K562 (cell line): ENCODE data around the gene SMAP2. TPM values are rescaled to one million over a fixed set of nuclear protein-coding genes. Genes with fewer than 3 reads are reported as not detected.

Source experiments
- ARID1B ChIP-seq: fragments of 450-650 bp; IDR thresholded peaks from 2 replicates; pipeline ENCODE4 v1.6.1; 2016; ENCODE audit warnings: antibody characterized with exemption, mild to moderate bottlenecking, inconsistent platforms
- ASH1L ChIP-seq: fragments of 450-650 bp; IDR thresholded peaks from 2 replicates; pipeline ENCODE4 v1.6.1; 2018; ENCODE audit warnings: borderline replicate concordance, mild to moderate bottlenecking, low read depth; ENCODE audit not compliant: partially characterized antibody
- BACH1 ChIP-seq: fragments of 200-800 bp; sonication (Bioruptor generic); IDR thresholded peaks from 2 replicates; pipeline ENCODE4 v1.6.1; 2016; ENCODE audit warnings: missing genetic modification characterization, missing compliant biosample characterization
- DPF2 ChIP-seq: fragments of 450-650 bp; IDR thresholded peaks from 2 replicates; pipeline ENCODE4 v1.6.1; 2016
- FOSL1 ChIP-seq: fragments of 200-800 bp; sonication (Bioruptor generic); conservative IDR thresholded peaks from 2 replicates; pipeline ENCODE4 v1.6.1; 2016; ENCODE audit warnings: missing genetic modification characterization, missing compliant biosample characterization
- GATAD2A ChIP-seq: fragments of 450-650 bp; IDR thresholded peaks from 2 replicates; pipeline ENCODE4 v1.6.1; 2017
- IRF9 ChIP-seq: fragments of 450-650 bp; IDR thresholded peaks from 2 replicates; pipeline ENCODE4 v1.6.1; 2016; ENCODE audit warnings: missing biosample characterization, missing genetic modification characterization
- KDM2B ChIP-seq: fragments of 250-450 bp; sonication (Bioruptor Pico); IDR thresholded peaks from 2 replicates; pipeline ENCODE4 v1.8.0; 2021; ENCODE audit warnings: mild to moderate bottlenecking, moderate library complexity
- NR2C1 ChIP-seq, 2 experiments: fragments of 450-650 bp; IDR thresholded peaks; 2 replicates each; pipeline ENCODE4 v1.6.1; 2017; ENCODE audit warnings: mild to moderate bottlenecking in 2 of 2, antibody characterized with exemption in 1 of 2, inconsistent platforms in 1 of 2, missing compliant biosample characterization in 1 of 2, missing genetic modification characterization in 1 of 2
- RBBP5 ChIP-seq: fragments of 200-600 bp; sonication (generic); IDR thresholded peaks from 2 replicates; pipeline ENCODE4 v1.6.1; 2012; ENCODE audit warnings: borderline replicate concordance, mild to moderate bottlenecking, low read length, control low read depth, inconsistent platforms; ENCODE audit not compliant: insufficient read depth, poor library complexity, severe bottlenecking
- RCOR1 ChIP-seq, 2 experiments: IDR thresholded peaks; 2 replicates each; pipeline ENCODE4 v1.6.1; 2012; ENCODE audit warnings: low read depth in 2 of 2, low read length in 2 of 2, borderline replicate concordance in 1 of 2, improper control_type of control experiment in 1 of 2
- RNF219 ChIP-seq: fragments of 250-450 bp; sonication (Bioruptor Pico); IDR thresholded peaks from 2 replicates; pipeline ENCODE4 v1.5.0; 2022; ENCODE audit warnings: mild to moderate bottlenecking
- SMAD4 ChIP-seq: fragments of 250-450 bp; sonication (Bioruptor Pico); conservative IDR thresholded peaks from 2 replicates; pipeline ENCODE4 v1.8.0; 2021; ENCODE audit warnings: inconsistent platforms, mild to moderate bottlenecking, moderate library complexity
- SOX6 ChIP-seq: fragments of 450-650 bp; IDR thresholded peaks from 2 replicates; pipeline ENCODE4 v1.6.1; 2014; ENCODE audit warnings: mild to moderate bottlenecking
- SRF ChIP-seq, 2 experiments: fragments of 250-450, 450-650 bp in 1 of 2; sonication (Bioruptor Pico) in 1 of 2; sonication (generic) in 1 of 2; formaldehyde crosslinking; IDR thresholded peaks; 2 replicates each; pipeline versions ENCODE4 v1.5.0 to v1.5.1; 2020 to 2022; ENCODE audit warnings: mild to moderate bottlenecking in 1 of 2, missing genetic modification reagents in 1 of 2
- TCFL5 ChIP-seq: fragments of 250-450 bp; sonication (Bioruptor Pico); conservative IDR thresholded peaks from 2 replicates; pipeline ENCODE4 v1.6.1; 2021; ENCODE audit warnings: mild to moderate bottlenecking, moderate library complexity, matching md5 sums
- TFAM ChIP-seq: fragments of 250-450 bp; sonication (Bioruptor Pico); conservative IDR thresholded peaks from 2 replicates; pipeline ENCODE4 v1.5.0; 2021; ENCODE audit warnings: mild to moderate bottlenecking, moderate library complexity
- ZFP30 ChIP-seq: fragments of 250-450 bp; sonication (Bioruptor Pico); IDR thresholded peaks from 2 replicates; pipeline ENCODE4 v1.8.0; 2022; ENCODE audit warnings: moderate library complexity, mild to moderate bottlenecking, inconsistent platforms, borderline replicate concordance
- ZNF445 ChIP-seq: fragments of 250-450 bp; sonication (Bioruptor Pico); IDR thresholded peaks from 2 replicates; pipeline ENCODE4 v1.4.0; 2020; ENCODE audit warnings: low read depth, mild to moderate bottlenecking, moderate library complexity
- ZNF740 ChIP-seq, 3 experiments: fragments of 200-800 bp in 1 of 3; sonication (Bioruptor generic) in 1 of 3; sonication (generic) in 1 of 3; formaldehyde crosslinking in 1 of 3; IDR thresholded peaks; 2 replicates each; pipeline versions ENCODE4 v1.6.1 to v1.8.0; 2016 to 2022; ENCODE audit warnings: mild to moderate bottlenecking in 2 of 3, missing compliant biosample characterization in 2 of 3, missing genetic modification characterization in 2 of 3, missing genetic modification reagents in 1 of 3
- polyA plus RNA-seq, 8 experiments: library from polyadenylated mRNA; depleted of rRNA in 4 of 8; stranded (reverse) in 5 of 8; unstranded in 3 of 8; fragments of >200 nt; fragmentation: Nextera tagmentation in 2 of 8; fragmentation: Illumina TruSeq in 1 of 8; extraction: Ambion mirVana in 2 of 8; extraction: Trizol in 1 of 8; gene quantifications; 2 replicates each; pipeline versions ENCODE4 v1.2.1 to v1.2.3, GENCODE V29; 2011 to 2014; ENCODE audit warnings: inconsistent platforms in 1 of 8, missing spikeins in 1 of 8
- total RNA-seq, 7 experiments: library from RNA; depleted of rRNA in 6 of 7; stranded (reverse); fragments of >200 nt in 6 of 7; fragmentation: Illumina TruSeq in 2 of 7; extraction: Trizol in 2 of 7; gene quantifications; 2 replicates each; pipeline versions ENCODE4 v1.2.1 to v1.2.3, GENCODE V29; 2011 to 2021; ENCODE audit warnings: low replicate concordance in 1 of 7

Gene SMAP2
- total and polyA plus RNA-seq, 9 of the 15 experiments (the other 6 are each of a cell fraction or from before 2014, with no cell fraction given), result 38.7 to 212 (median 94.1) TPM

GRCh38 chr1:40377512-40377911, 4.0 kb downstream of the SMAP2 start (continued):
- no peak for TF ChIP-seq RNF219 (CRISPR knock-in tag)
- no peak for TF ChIP-seq TCFL5 (CRISPR knock-in tag)
- TF ChIP-seq SRF (CRISPR knock-in tag; IDR thresholded peaks at IDR 0.05), result peak in 1 of 2 experiments; percentile 86; a peak in 1 of 4 replicates
- TF ChIP-seq IRF9 (tag), result no peak
- no peak for TF ChIP-seq ASH1L
- no peak for TF ChIP-seq ZNF740 (CRISPR knock-in tag; IDR thresholded peaks at IDR 0.05)
- 0 out of 4 replicates have a peak, but pooled peaks of 1 of the 2 experiments have one; percentile 7 for TF ChIP-seq ZNF740 (tag; IDR thresholded peaks at IDR 0.05)
- no peak for TF ChIP-seq SMAD4 (CRISPR knock-in tag)
- no peak for TF ChIP-seq KDM2B (CRISPR knock-in tag)
- TF ChIP-seq DPF2, result peak; percentile 56; the same call in 1 of the 2 replicates
- no peak for TF ChIP-seq ZNF445
- peak; percentile 27; the same call in 1 of the 2 replicates for TF ChIP-seq FOSL1 (tag)
- TF ChIP-seq GATAD2A, result no peak
- no peak for TF ChIP-seq TFAM
- no peak for TF ChIP-seq RBBP5
- peak in 1 of 2 experiments; percentile 24; a peak in 1 of 4 replicates for TF ChIP-seq RCOR1 (IDR thresholded peaks at IDR 0.05; ENCODE audit: borderline replicate concordance in 1 of 2, low read depth in 2 of 2, low read length in 2 of 2)
- 0 out of 2 replicates have a peak, but pooled peaks have one; percentile 16 for TF ChIP-seq ARID1B
- peak; percentile 43; the same call in 1 of the 2 replicates for TF ChIP-seq NR2C1 (IDR thresholded peaks at IDR 0.05)
- peak; percentile 73 for TF ChIP-seq NR2C1 (tag; IDR thresholded peaks at IDR 0.05)
- peak; percentile 30; the same call in 1 of the 2 replicates for TF ChIP-seq SOX6
- TF ChIP-seq BACH1, result 0 out of 2 replicates have a peak, but pooled peaks have one; percentile 13
- TF ChIP-seq ZFP30, result no peak
